H1 (cell line): ENCODE measurements around the gene RAB32.

ENCODE experiments used
- CHD2 ChIP-seq: IDR thresholded peaks from 2 replicates; pipeline ENCODE4 v1.6.1; 2012; ENCODE audit warnings: low read length, improper control_type of control experiment
- POLR2A ChIP-seq, 2 experiments: IDR thresholded peaks; 1 replicate in 1 of 2; 2 replicates in 1 of 2; pipeline ENCODE4 v1.6.1; 2011; ENCODE audit warnings: low read depth in 2 of 2, low read length in 2 of 2, mild to moderate bottlenecking in 2 of 2; ENCODE audit errors: control extremely low read depth in 1 of 2
- TAF1 ChIP-seq: IDR thresholded peaks from 2 replicates; pipeline ENCODE4 v1.6.1; 2011; ENCODE audit warnings: mild to moderate bottlenecking, low read depth, low read length
- TF ChIP-seq, protein P1 (sequence below), 3 experiments: IDR thresholded peaks; 1 replicate in 2 of 3; 2 replicates in 1 of 3; pipeline versions ENCODE4 v1.5.1 to v1.6.1; 2011; ENCODE audit warnings: low read length in 3 of 3, mild to moderate bottlenecking in 3 of 3, inconsistent platforms in 2 of 3, low read depth in 1 of 3, moderate library complexity in 1 of 3; ENCODE audit not compliant: insufficient read depth in 1 of 3; ENCODE audit errors: control extremely low read depth in 1 of 3

- TF ChIP-seq, protein P1, sequence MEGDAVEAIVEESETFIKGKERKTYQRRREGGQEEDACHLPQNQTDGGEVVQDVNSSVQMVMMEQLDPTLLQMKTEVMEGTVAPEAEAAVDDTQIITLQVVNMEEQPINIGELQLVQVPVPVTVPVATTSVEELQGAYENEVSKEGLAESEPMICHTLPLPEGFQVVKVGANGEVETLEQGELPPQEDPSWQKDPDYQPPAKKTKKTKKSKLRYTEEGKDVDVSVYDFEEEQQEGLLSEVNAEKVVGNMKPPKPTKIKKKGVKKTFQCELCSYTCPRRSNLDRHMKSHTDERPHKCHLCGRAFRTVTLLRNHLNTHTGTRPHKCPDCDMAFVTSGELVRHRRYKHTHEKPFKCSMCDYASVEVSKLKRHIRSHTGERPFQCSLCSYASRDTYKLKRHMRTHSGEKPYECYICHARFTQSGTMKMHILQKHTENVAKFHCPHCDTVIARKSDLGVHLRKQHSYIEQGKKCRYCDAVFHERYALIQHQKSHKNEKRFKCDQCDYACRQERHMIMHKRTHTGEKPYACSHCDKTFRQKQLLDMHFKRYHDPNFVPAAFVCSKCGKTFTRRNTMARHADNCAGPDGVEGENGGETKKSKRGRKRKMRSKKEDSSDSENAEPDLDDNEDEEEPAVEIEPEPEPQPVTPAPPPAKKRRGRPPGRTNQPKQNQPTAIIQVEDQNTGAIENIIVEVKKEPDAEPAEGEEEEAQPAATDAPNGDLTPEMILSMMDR (IDR thresholded peaks at IDR 0.05; ENCODE audit: control extremely low read depth in 1 of 3, insufficient read depth in 1 of 3, low read depth in 1 of 3, low read length in 3 of 3) = no peak
- TF ChIP-seq CHD2 (no peak), POLR2A (IDR thresholded peaks at IDR 0.05; ENCODE audit: control extremely low read depth in 1 of 2, low read depth in 2 of 2, low read length in 2 of 2) (no peak), TAF1 (no peak)
Observed at GRCh38 chr6:146548898-146549374, 5.3 kb downstream of the RAB32 start.
